ENCODE measurements around the gene ROR2.

DNA sequence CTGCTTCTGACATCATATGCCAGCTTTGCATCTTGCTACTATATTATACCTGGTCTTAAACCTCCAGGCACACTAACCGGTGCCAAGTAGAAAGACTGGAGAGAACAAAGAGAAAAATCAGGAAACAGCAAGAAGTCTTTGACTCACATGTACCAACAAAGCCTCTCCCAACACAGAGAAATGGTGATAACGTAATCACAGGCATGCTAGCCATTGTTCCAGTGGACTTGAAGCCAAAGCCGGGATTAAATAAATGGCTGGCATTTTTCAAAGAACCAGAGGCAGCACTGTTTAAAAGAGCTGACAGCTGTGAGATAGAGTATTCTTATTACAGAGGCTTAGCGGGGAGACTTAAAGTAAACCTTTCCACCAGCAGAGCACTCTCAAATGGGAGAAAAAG is 378.0 kb downstream of the ROR2 start:
- TF ChIP-seq CEBPB (IDR thresholded peaks at IDR 0.05) (no peak), TAF1 (IDR thresholded peaks at IDR 0.05; ENCODE audit: low read depth) (no peak)

Data from Ishikawa (cell line).